Superior temporal gyrus (tissue), 1 donor: Measurements from ENCODE around the gene F2.
"Not testable (repeated sequence)": the region's sequence is repeated elsewhere in the genome, so short reads cannot be mapped to it uniquely, and the experiment has no call there.

ENCODE experiments used
- DNase-seq: peaks from one replicate; pipeline ENCODE4 v3.0.0-alpha.2; 2016; ENCODE audit errors: extremely low spot score

F2 gene

DNA sequence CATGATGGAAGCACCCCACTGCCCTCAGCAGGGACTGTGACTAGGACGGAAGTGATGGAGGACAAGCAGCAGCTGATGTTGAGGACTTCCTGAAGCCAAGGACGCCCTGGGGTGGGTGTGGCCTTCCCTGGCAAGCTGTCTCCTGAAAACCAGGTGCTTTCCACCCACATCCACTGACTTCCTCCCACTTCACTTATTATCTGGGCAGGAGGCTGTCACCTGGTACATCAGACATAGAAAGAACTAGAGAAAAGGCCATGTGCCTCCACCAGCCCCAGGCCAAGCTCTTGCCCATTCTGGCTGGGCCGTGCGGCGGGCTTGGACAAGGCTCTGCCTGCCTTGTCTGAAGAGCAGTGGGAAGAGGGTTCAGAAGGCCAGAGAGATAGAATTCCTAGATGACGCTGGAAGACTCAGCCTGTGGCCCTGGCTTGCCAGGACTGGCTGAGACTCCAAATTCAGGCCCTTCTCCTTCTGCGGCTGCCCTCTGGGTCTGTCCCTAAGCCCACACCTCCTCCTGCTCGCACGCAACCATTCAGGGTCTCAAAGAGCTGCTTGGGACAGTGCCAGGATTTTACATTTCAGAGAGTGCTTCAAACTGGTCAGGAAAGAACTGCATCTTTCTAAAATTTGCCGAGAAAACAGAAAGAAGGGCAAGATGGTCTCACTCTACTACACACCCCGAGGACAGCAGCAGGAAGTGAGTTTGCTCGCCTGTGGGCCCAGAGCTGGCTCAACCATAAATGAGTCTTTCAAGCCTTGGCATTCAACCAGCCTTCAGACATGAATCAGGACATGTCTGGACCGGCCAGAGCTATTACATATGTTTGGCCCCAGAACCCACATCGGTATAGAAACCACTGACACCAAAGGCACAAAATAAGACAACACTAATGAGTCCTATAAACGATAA lies 31.9 kb upstream of the F2 start:
- peak; percentile 71 for DNase-seq

GRCh38 chr11:46690702-46691101 lies 28.3 kb upstream of the F2 start:
- no peak for DNase-seq

DNA sequence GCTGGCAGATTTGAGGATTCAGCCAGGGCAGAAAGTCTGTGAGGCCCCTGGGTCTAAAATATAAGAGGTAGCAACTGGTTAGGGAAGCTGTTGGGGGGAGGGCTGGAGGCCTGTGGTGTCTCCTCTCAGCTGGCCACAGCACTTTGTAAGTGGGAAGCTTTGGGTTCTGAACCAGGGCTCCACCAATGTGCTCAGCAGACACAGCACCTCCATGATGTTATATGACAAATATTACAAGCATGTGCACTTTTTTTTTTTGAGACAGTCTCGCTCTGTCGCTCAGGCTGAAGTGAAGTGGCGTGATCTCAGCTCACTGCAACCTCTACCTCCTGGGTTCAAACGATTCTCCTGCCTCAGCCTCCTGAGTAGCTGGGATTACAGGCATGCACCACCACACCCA lies 26.6 kb upstream of the F2 start:
- DNase-seq: no peak

GRCh38 chr11:46693597-46694012 lies 25.4 kb upstream of the F2 start:
- DNase-seq: no peak

DNA sequence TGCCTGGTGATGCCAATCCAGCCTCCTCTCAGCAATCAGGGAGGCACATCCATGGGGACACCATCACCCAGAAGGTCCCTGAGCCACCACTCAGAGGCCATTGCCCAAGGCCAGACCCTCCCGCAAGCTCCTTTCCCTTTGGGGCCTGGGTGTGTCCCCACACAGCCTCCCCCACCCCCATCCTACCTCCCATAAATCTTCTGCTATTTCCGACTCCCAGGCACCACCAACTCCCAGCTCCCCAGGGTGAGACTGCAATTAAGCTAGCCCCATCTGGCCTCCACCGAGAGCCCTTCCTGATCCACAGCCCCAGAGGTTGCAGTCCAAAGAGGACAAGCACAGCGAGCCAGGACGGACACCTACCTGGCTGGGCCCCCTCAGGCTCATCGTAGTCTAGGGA lies 24.9 kb upstream of the F2 start:
- no peak for DNase-seq

DNA sequence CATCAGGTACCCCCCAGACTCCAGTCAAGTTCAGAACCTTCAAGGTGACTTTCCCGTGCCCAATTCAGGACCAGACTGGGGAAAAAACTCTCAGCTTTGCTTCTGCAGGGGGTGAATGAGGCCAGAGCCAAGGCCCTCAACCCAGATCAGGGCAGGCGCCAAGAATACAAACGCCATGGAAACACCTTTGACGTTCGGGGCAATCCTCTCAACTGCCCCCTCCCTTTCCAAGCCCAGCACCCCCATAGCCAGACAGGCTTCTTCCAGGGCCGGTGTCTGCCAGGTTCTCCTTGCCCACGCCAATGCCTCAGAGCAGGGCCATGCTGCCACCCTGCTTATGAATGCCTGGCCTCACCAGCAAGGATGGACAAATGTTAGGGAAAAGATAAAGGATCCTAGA lies 24.4 kb upstream of the F2 start:
- DNase-seq: no peak

- DNase-seq: no peak
Observed at GRCh38 chr11:46695345-46696211, 23.4 kb upstream of the F2 start.

DNA sequence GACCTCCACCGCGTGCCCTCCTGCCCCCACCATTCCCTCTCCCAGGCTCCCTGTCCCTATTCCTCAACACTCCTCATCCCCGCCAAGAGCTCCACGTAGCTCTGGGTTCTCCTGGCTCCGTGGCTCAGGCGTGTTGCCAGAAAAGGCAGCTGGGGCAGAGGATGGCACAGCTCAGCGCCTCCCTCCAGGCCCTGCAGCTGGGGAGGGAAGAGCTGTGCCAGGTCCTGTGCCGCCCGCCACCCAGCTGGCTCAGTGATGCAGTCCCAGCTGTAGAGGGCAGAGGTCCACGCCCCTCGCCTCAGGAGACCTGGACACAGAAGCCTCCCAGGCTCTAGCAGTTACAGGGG lies 22.8 kb upstream of the F2 start:
- DNase-seq: peak; percentile 97

DNA sequence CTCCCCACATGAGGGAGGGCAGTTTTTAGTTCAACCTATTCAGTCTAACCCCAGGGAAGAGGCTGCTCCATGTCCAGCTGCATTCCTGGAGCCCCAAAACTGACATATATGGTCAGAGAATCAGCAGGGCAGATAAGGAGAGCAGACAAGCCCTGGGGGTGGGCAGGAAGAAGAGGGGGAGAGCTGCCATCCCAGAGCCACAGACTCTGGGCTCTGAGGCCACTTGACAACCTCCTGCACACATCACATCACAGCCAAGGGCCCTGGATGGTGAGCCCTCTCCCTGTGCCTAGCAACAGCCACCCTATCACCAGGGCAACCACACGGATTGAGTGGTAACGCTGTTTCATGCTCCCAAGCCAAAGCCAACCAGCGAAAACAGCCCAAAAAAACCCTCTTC lies 21.7 kb upstream of the F2 start:
- peak; percentile 67 for DNase-seq

DNA sequence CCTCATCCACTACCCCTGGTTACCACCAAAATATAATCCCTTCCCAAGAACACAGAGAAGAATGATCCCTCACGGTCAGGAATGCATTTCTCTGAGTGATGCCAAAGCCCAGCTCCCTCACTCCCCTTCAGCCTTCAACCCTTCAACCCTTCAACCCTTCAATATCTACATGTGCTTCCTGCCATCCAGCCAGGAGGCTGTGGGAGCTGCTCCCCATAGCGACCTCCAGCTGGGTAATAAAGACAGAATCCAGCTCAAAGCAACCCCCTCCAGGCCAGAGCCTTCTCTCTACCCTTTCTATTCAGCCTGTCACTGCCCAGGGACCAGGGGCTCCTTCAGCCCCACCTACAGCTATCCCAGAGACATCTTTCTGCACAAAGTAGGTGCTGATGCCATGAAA lies 21.3 kb upstream of the F2 start:
- DNase-seq: no peak

- DNase-seq: no peak
Observed at GRCh38 chr11:46698597-46698996, 20.4 kb upstream of the F2 start.

DNA sequence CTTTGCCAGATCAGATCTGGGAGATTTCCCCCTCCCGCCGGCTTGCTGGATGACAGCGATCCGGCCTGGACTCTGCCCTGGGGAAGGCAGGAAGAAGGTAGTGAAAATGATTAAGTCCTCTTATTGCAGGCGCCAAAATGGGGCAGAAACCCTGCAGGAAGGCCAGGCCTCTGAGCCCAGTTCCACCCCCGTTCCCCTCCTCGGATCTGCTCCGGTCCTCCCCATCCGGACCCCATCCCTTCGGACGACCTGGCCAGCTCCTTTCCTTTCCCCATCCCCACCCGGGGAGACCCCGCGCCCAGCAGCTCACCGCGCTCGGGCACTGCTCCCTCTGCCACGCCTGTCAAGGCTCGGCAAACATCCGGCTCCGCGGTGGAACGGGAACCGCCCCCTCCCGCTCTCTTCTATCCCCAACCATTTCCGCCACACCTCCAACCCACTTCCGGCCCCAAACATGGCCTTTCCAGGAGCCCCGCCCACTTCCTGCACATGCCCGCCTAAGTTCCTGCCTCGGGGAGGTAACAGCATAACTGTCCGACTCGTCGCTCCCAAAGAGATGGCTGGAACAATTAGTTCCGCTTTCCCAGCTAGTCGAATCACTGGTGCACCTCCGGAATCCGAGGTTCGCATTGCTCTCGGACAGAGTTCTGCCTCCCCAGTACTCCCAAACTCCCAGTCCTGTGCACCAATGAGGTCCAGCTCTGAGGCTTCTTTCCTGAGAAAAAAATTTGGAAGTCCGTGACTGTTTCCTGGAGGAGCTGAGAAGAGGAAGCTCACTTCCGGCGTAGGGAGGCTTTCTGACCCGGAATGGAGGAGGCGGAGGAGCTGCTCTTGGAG lies 18.6 kb upstream of the F2 start, which contains the start of the genes ARHGAP1 and ZNF408:
ARHGAP1 (minus strand) TSS at position 379 of the 837 bp plus-strand sequence. CDS start 4,512 bp downstream, outside the sequence.
ZNF408 (plus strand) TSS at position 791 of the 837 bp plus-strand sequence; CDS start at position 808, 17 bp downstream.
- DNase-seq: peak; percentile 99

DNA sequence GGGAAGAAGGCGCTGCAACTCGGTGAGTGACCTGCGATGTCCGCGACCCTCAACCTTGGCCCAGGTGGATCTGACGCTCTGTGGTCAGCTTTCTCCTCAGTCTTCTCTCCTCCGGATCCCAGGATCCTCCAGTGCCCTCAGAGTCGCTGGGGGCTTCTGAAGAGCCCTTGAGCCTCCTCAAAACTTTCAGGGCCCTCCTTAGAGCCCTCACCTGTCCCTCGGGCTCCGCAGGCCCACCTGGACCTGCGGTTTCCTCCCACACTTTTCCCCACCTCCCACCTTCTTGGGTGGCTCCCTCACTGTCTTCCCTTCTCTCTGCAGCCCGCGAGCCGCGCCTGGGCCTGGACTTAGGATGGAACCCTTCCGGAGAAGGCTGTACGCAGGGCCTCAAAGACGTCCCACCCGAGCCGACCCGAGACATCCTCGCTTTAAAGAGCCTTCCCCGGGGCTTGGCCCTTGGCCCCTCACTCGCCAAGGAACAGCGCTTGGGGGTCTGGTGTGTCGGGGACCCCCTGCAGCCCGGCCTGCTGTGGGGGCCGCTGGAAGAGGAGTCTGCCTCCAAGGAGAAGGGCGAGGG lies 17.8 kb upstream of the F2 start:
- no peak for DNase-seq

DNA sequence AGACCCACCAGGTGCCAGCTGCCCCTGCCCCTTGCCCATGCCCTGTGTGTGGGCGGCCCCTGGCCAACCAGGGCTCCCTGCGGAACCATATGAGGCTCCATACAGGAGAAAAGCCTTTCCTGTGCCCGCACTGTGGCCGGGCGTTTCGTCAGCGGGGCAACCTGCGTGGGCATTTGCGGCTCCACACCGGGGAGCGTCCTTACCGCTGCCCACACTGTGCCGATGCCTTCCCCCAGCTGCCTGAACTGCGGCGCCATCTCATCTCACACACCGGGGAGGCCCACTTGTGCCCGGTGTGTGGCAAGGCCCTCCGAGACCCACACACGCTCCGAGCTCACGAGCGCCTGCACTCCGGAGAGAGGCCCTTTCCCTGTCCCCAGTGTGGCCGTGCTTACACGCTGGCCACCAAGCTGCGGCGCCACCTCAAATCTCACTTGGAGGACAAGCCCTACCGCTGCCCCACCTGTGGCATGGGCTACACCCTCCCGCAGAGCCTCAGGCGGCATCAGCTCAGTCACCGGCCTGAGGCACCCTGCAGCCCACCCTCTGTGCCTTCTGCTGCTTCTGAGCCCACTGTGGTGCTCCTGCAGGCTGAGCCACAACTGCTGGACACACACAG lies 13.8 kb upstream of the F2 start:
- DNase-seq: no peak

GRCh38 chr11:46706886-46707285 lies 12.1 kb upstream of the F2 start:
- DNase-seq: no peak

DNA sequence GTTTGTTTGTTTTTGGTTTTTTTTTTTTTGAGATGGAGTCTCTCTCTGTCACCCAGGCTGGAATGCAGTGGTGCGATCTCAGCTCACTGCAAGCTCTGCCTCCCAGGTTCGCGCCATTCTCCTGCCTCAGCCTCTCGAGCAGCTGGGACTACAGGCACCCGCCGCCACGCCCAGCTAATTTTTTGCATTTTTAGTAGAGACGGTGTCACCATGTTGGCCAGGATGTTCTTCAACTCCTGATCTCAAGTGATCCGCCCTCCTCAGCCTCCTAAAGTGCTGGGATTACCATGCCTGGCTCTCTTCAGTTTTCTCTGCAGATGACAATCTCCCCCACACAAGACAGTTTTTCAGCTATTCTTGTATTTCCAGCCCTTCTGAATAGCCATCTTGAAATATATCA lies 9.7 kb upstream of the F2 start:
- DNase-seq: not testable (repeated sequence)

DNA sequence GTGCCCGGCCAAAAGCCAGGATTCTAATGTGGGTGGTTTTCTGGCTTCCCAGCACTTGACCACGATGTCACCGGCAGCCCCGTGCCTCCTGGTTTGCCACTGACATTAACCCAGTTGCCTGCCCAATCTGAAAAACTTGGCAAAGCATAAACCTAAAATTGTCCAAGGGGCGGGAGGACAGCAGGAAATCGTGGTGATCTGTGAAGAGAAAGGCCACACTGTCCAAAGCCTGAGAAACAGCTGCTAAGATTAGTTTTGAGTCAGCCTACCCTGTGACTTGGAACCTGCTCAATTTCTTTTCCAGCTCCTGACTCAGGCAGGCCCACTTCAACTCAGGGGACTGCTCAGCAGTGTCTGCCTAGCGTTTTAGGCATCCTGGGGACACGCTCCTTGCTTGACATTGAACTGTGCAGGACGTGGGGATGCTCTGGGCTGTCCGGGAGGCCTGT lies 8.2 kb upstream of the F2 start:
- peak; percentile 70 for DNase-seq

DNA sequence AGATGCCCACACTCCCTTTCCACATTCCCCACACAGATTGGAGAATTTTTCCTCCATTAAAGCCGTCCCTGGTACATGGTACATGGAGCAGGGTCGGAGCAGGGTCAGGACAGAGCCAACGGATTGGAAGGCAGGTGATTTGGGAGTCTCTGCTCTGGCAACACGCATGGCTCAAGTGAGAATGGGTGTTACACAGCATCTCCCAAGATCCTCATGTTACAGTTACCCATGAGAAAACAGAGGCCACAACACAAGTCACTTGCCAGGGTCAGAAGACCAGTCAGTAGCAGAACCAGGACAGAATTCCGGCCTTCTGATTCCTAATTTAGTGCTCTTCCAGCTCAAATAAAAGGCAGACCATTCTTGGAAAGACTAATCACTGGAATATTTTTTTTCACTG lies 7.7 kb upstream of the F2 start:
- no peak for DNase-seq

- DNase-seq: no peak
Observed at GRCh38 chr11:46712874-46713576, 6.0 kb upstream of the F2 start.

GRCh38 chr11:46717825-46718154 lies 1.2 kb upstream of the F2 start:
- DNase-seq: not testable (repeated sequence)
